HepG2 (cell line): Measurements from ENCODE around the gene HEATR1. TPM values are rescaled to one million over a fixed set of nuclear protein-coding genes. Genes with fewer than 3 reads are reported as not detected.

Experiments
- ARNT ChIP-seq: fragments of 450-650 bp; IDR thresholded peaks from 2 replicates; pipeline ENCODE4 v1.6.1; 2017
- ARNTL ChIP-seq: sonication (generic); formaldehyde crosslinking; IDR thresholded peaks from 2 replicates; pipeline ENCODE4 v1.4.0; 2020; ENCODE audit warnings: mild to moderate bottlenecking, missing genetic modification reagents
- ESRRA ChIP-seq: sonication (generic); formaldehyde crosslinking; IDR thresholded peaks from 2 replicates; pipeline ENCODE4 v1.5.1; 2020; ENCODE audit warnings: mild to moderate bottlenecking, low read depth, missing genetic modification reagents
- ETS1 ChIP-seq: sonication (generic); formaldehyde crosslinking; IDR thresholded peaks from 2 replicates; pipeline ENCODE4 v1.4.0; 2020; ENCODE audit warnings: missing genetic modification reagents
- FOXA1 ChIP-seq, 2 experiments: fragments of 450-650 bp in 1 of 2; sonication (generic) in 1 of 2; formaldehyde crosslinking in 1 of 2; IDR thresholded peaks; 2 replicates each; pipeline versions ENCODE4 v1.4.0 to v1.6.1; 2016 to 2020; ENCODE audit warnings: missing genetic modification reagents in 1 of 2
- HDAC2 ChIP-seq: sonication (generic); formaldehyde crosslinking; IDR thresholded peaks from 2 replicates; pipeline ENCODE4 v1.4.0; 2020; ENCODE audit warnings: missing genetic modification reagents
- HMG20B ChIP-seq: conservative IDR thresholded peaks from 2 replicates; pipeline ENCODE4 v1.6.1; 2016; ENCODE audit warnings: missing genetic modification reagents, missing compliant biosample characterization
- HNF4A ChIP-seq: sonication (generic); formaldehyde crosslinking; IDR thresholded peaks from 2 replicates; pipeline ENCODE4 v1.4.0; 2020; ENCODE audit warnings: missing genetic modification reagents
- JDP2 ChIP-seq: sonication (generic); formaldehyde crosslinking; IDR thresholded peaks from 2 replicates; pipeline ENCODE4 v1.8.1; 2022; ENCODE audit warnings: missing genetic modification reagents, borderline replicate concordance
- KDM5B ChIP-seq: sonication (generic); formaldehyde crosslinking; IDR thresholded peaks from 2 replicates; pipeline ENCODE4 v1.4.0; 2020; ENCODE audit warnings: missing genetic modification reagents, mild to moderate bottlenecking, borderline replicate concordance
- LCORL ChIP-seq, 2 experiments: fragments of 450-650 bp in 1 of 2; sonication (generic) in 1 of 2; formaldehyde crosslinking in 1 of 2; IDR thresholded peaks; 2 replicates each; pipeline versions ENCODE4 v1.5.0 to v1.6.1; 2017 to 2020; ENCODE audit warnings: antibody characterized with exemption in 1 of 2, missing genetic modification reagents in 1 of 2
- MTF2 ChIP-seq: sonication (generic); formaldehyde crosslinking; IDR thresholded peaks from 2 replicates; pipeline ENCODE4 v1.5.0; 2020; ENCODE audit warnings: missing genetic modification reagents, borderline replicate concordance
- MXD3 ChIP-seq: IDR thresholded peaks from 2 replicates; pipeline ENCODE4 v1.6.1; 2016; ENCODE audit warnings: mild to moderate bottlenecking, missing biosample characterization, missing genetic modification reagents
- NFRKB ChIP-seq: fragments of 450-650 bp; IDR thresholded peaks from 2 replicates; pipeline ENCODE4 v1.6.1; 2017
- NR1H2 ChIP-seq: sonication (generic); formaldehyde crosslinking; IDR thresholded peaks from 2 replicates; pipeline ENCODE4 v1.8.1; 2022; ENCODE audit warnings: low read depth, missing genetic modification reagents, borderline replicate concordance
- POLR2AphosphoS2 ChIP-seq: IDR thresholded peaks from 2 replicates; pipeline ENCODE4 v1.6.1; 2011; ENCODE audit warnings: low read depth, low read length, improper control_type of control experiment
- RBM22 ChIP-seq: fragments of 200-400 bp; formaldehyde crosslinking; optimal IDR thresholded peaks from 2 replicates; pipeline ENCODE3; 2017; ENCODE audit warnings: mild to moderate bottlenecking, low read length, moderate library complexity
- REXO4 ChIP-seq: sonication (generic); formaldehyde crosslinking; IDR thresholded peaks from 2 replicates; pipeline ENCODE4 v1.8.0; 2022; ENCODE audit warnings: missing genetic modification reagents, mild to moderate bottlenecking, borderline replicate concordance
- SRSF1 ChIP-seq: fragments of 200-400 bp; formaldehyde crosslinking; optimal IDR thresholded peaks from 2 replicates; pipeline ENCODE3; 2017; ENCODE audit warnings: mild to moderate bottlenecking, low read depth, low read length, moderate library complexity
- TGIF2 ChIP-seq: IDR thresholded peaks from 2 replicates; pipeline ENCODE4 v1.6.1; 2016; ENCODE audit warnings: control low read depth, missing compliant biosample characterization
- ZBTB37 ChIP-seq: sonication (generic); formaldehyde crosslinking; IDR thresholded peaks from 2 replicates; pipeline ENCODE4 v1.4.0; 2020; ENCODE audit warnings: mild to moderate bottlenecking, missing genetic modification reagents
- ZNF232 ChIP-seq: sonication (generic); formaldehyde crosslinking; IDR thresholded peaks from 2 replicates; pipeline ENCODE4 v1.4.0; 2020; ENCODE audit warnings: missing genetic modification reagents, borderline replicate concordance
- ZNF260 ChIP-seq: sonication (generic); formaldehyde crosslinking; IDR thresholded peaks from 2 replicates; pipeline ENCODE4 v1.4.0; 2020; ENCODE audit warnings: missing genetic modification reagents, low read depth, mild to moderate bottlenecking, borderline replicate concordance
- ZNF274 ChIP-seq: sonication (generic); formaldehyde crosslinking; IDR thresholded peaks from 2 replicates; pipeline ENCODE4 v1.5.1; 2020; ENCODE audit warnings: mild to moderate bottlenecking, missing genetic modification reagents
- ZNF3 ChIP-seq: IDR thresholded peaks from 2 replicates; pipeline ENCODE4 v1.7.0; 2017; ENCODE audit warnings: inconsistent platforms
- ZNF383 ChIP-seq: sonication (generic); formaldehyde crosslinking; IDR thresholded peaks from 2 replicates; pipeline ENCODE4 v1.4.0; 2020; ENCODE audit warnings: missing genetic modification reagents, mild to moderate bottlenecking, borderline replicate concordance
- ZNF619 ChIP-seq: sonication (generic); formaldehyde crosslinking; IDR thresholded peaks from 2 replicates; pipeline ENCODE4 v1.4.0; 2020; ENCODE audit warnings: mild to moderate bottlenecking, missing genetic modification reagents
- ZNF761 ChIP-seq: sonication (generic); formaldehyde crosslinking; conservative IDR thresholded peaks from 2 replicates; pipeline ENCODE4 v1.4.0; 2020; ENCODE audit warnings: mild to moderate bottlenecking, missing genetic modification reagents
- ZNF782 ChIP-seq: sonication (generic); formaldehyde crosslinking; IDR thresholded peaks from 2 replicates; pipeline ENCODE4 v1.4.0; 2020; ENCODE audit warnings: missing genetic modification reagents, mild to moderate bottlenecking, borderline replicate concordance
- ZNF891 ChIP-seq: sonication (generic); formaldehyde crosslinking; IDR thresholded peaks from 2 replicates; pipeline ENCODE4 v1.5.0; 2020; ENCODE audit warnings: mild to moderate bottlenecking, missing genetic modification reagents
- polyA plus RNA-seq, 8 experiments: library from polyadenylated mRNA; depleted of rRNA in 3 of 8; stranded (reverse) in 7 of 8; unstranded in 1 of 8; fragments of >200 nt; fragmentation: Illumina TruSeq in 4 of 8; extraction: Trizol in 4 of 8; gene quantifications; 2 replicates each; pipeline versions ENCODE4 v1.2.1 to v1.2.3, GENCODE V29; 2011 to 2016; ENCODE audit warnings: low read depth in 4 of 8, missing spikeins in 1 of 8, mixed read lengths in 1 of 8; ENCODE audit not compliant: insufficient read depth in 1 of 8
- total RNA-seq, 5 experiments: library from RNA; depleted of rRNA; stranded (reverse); fragments of >200 nt; fragmentation: Illumina TruSeq; extraction: Trizol; gene quantifications; 2 replicates each; pipeline ENCODE4 v1.2.3, GENCODE V29; 2016; ENCODE audit warnings: low read depth in 1 of 5

HEATR1 gene
- total and polyA plus RNA-seq, 2 of the 13 experiments (the other 11 are each of a cell fraction or from before 2014, with no cell fraction given), result 10.2 to 45.8 TPM

- TF ChIP-seq SRSF1 (no peak), NR1H2 (CRISPR knock-in tag) (no peak), ZNF274 (CRISPR knock-in tag) (no peak), HDAC2 (CRISPR knock-in tag) (0 out of 2 replicates have a peak, but pooled peaks have one; percentile 15), ARNT (no peak), ZNF891 (no peak), ZNF260 (no peak), HNF4A (CRISPR knock-in tag) (peak; percentile 57), ZNF761 (CRISPR knock-in tag) (no peak), HMG20B (CRISPR knock-in tag) (no peak), ZBTB37 (CRISPR knock-in tag) (no peak), MXD3 (CRISPR knock-in tag) (no peak), ZNF619 (CRISPR knock-in tag) (no peak), ZNF782 (CRISPR knock-in tag) (no peak), ARNTL (CRISPR knock-in tag) (peak; percentile 56; the same call in 1 of the 2 replicates), ZNF232 (CRISPR knock-in tag) (no peak), TGIF2 (CRISPR knock-in tag) (no peak), ESRRA (CRISPR knock-in tag) (no peak), MTF2 (no peak), KDM5B (no peak), JDP2 (CRISPR knock-in tag) (no peak), ZNF3 (no peak), LCORL (IDR thresholded peaks at IDR 0.05) (no peak), LCORL (CRISPR knock-in tag; IDR thresholded peaks at IDR 0.05) (peak; percentile 81; the same call in 1 of the 2 replicates), ZNF383 (CRISPR knock-in tag) (no peak), NFRKB (no peak), REXO4 (CRISPR knock-in tag) (no peak), FOXA1 (IDR thresholded peaks at IDR 0.05) (no peak), FOXA1 (CRISPR knock-in tag; IDR thresholded peaks at IDR 0.05) (no peak), POLR2AphosphoS2 (no peak), ETS1 (CRISPR knock-in tag) (no peak), RBM22 (no peak)
Observed at GRCh38 chr1:236515443-236515958, 88.8 kb downstream of the HEATR1 start (continued).
